ENCODE data around the gene SPATA13. TPM values are rescaled to one million over a fixed set of nuclear protein-coding genes. Genes with fewer than 3 reads are reported as not detected.

SPATA13 gene
- total and polyA plus RNA-seq, 2 donors from 2014 or later = 12.3 to 69.2 TPM

GRCh38 chr13:24220086-24220703 lies 59.7 kb downstream of the SPATA13 start:
- H3K36me3 ChIP-seq (ENCODE audit: control insufficient read depth in 2 of 3, insufficient read depth in 3 of 3, low read length in 3 of 3) = peaks cover 0 to 6% (median 0%) of the 10 kb centered on the region in 3 donors
- H3K9me3 ChIP-seq (ENCODE audit: control insufficient read depth in 2 of 3, insufficient read depth in 1 of 3, low read length in 3 of 3) = no peaks in the 10 kb centered on the region
- H3K9ac ChIP-seq (ENCODE audit: low read length in 3 of 3) = peak overlapping the region in 1 of 3 donors; percentile 9
- DNase-seq = peak in 4 of 5 donors; percentile 55 to 89 (median 72)
- TF ChIP-seq CTCF (IDR thresholded peaks at IDR 0.05; ENCODE audit: borderline replicate concordance, extremely low read depth, insufficient read depth) = peak; percentile 81
- intact Hi-C loops (cut with DNase I) = loop anchor here (10.0 kb wide), 2 partner anchors 195 to 295 kb away; no protein-coding TSS in a partner anchor
- H3K27ac ChIP-seq (ENCODE audit: low read depth in 2 of 2, low read length in 2 of 2) = peak overlapping the region in 1 of 2 donors; percentile 52
- FAIRE-seq = peak; percentile 59
- H3K4me3 ChIP-seq (ENCODE audit: low read length in 3 of 3) = no peak overlapping the region
- H3K4me1 ChIP-seq (ENCODE audit: control insufficient read depth in 2 of 3, insufficient read depth in 2 of 3, low read depth in 1 of 3, low read length in 3 of 3) = peaks cover 3 to 30% (median 30%) of the 10 kb centered on the region in 3 donors
- H3K27me3 ChIP-seq (ENCODE audit: control insufficient read depth, insufficient read depth, low read length) = no peaks in the 10 kb centered on the region

GRCh38 chr13:24221007-24221406 lies 60.5 kb downstream of the SPATA13 start:
- Histone ChIP-seq H3K4me3 (ENCODE audit: low read length in 3 of 3) (no peak overlapping the region), H3K9me3 (ENCODE audit: control insufficient read depth in 2 of 3, insufficient read depth in 1 of 3, low read length in 3 of 3) (no peaks in the 10 kb centered on the region), H3K36me3 (ENCODE audit: control insufficient read depth in 2 of 3, insufficient read depth in 3 of 3, low read length in 3 of 3) (peaks cover 0 to 6% (median 0%) of the 10 kb centered on the region in 3 donors), H3K4me1 (ENCODE audit: control insufficient read depth in 2 of 3, insufficient read depth in 2 of 3, low read depth in 1 of 3, low read length in 3 of 3) (peaks cover 3 to 24% (median 22%) of the 10 kb centered on the region in 3 donors), H3K27ac (ENCODE audit: low read depth in 2 of 2, low read length in 2 of 2) (peak overlapping the region in 1 of 2 donors; percentile 27), H3K27me3 (ENCODE audit: control insufficient read depth, insufficient read depth, low read length) (no peaks in the 10 kb centered on the region), H3K9ac (ENCODE audit: low read length in 3 of 3) (peak overlapping the region in 1 of 3 donors; percentile 9)
- FAIRE-seq (no peak), DNase-seq (no peak)
- no peak for TF ChIP-seq CTCF (IDR thresholded peaks at IDR 0.05; ENCODE audit: borderline replicate concordance, extremely low read depth, insufficient read depth)
- intact Hi-C loops (cut with DNase I) = loop anchor here (10.0 kb wide), 2 partner anchors 196 to 296 kb away; no protein-coding TSS in a partner anchor

- FAIRE-seq = no peak
- intact Hi-C loops (cut with DNase I) = loop anchor here (10.0 kb wide), 2 partner anchors 198 to 298 kb away; no protein-coding TSS in a partner anchor
- DNase-seq = no peak
- Histone ChIP-seq H3K4me1 (ENCODE audit: control insufficient read depth in 2 of 3, insufficient read depth in 2 of 3, low read depth in 1 of 3, low read length in 3 of 3) (peaks cover 0 to 18% (median 17%) of the 10 kb centered on the region in 3 donors), H3K27me3 (ENCODE audit: control insufficient read depth, insufficient read depth, low read length) (no peaks in the 10 kb centered on the region), H3K9ac (ENCODE audit: low read length in 3 of 3) (no peak overlapping the region), H3K27ac (ENCODE audit: low read depth in 2 of 2, low read length in 2 of 2) (no peak overlapping the region), H3K36me3 (ENCODE audit: control insufficient read depth in 2 of 3, insufficient read depth in 3 of 3, low read length in 3 of 3) (peaks cover 0 to 6% (median 0%) of the 10 kb centered on the region in 3 donors), H3K9me3 (ENCODE audit: control insufficient read depth in 2 of 3, insufficient read depth in 1 of 3, low read length in 3 of 3) (no peaks in the 10 kb centered on the region), H3K4me3 (ENCODE audit: low read length in 3 of 3) (no peak overlapping the region)
- TF ChIP-seq CTCF (IDR thresholded peaks at IDR 0.05; ENCODE audit: borderline replicate concordance, extremely low read depth, insufficient read depth) = no peak
Measured at GRCh38 chr13:24222756-24223155, 62.2 kb downstream of the SPATA13 start.

Data from kidney (tissue), 14 donors.